Right hindlimb (tissue), 1 donor: ENCODE results near the gene ABCB7.
"Not testable (repeated sequence)": the region's sequence is repeated elsewhere in the genome, so short reads cannot be mapped to it uniquely, and the experiment has no call there.

Source experiments
- DNase-seq: peaks from one replicate; pipeline ENCODE4 v3.0.0-alpha.2; 2018

The ABCB7 gene

GRCh38 chrX:75155827-75156525 lies at the start of gene ABCB7:
Gene ABCB7, minus strand, starts transcription at chrX:75156283. Its CDS starts 11 bp downstream, at chrX:75156272.
- peak; percentile 77 for DNase-seq

GRCh38 chrX:75188415-75189206 lies 32.5 kb upstream of the ABCB7 start:
- not testable (repeated sequence) for DNase-seq

GRCh38 chrX:75181721-75182120 lies 25.6 kb upstream of the ABCB7 start:
- no peak for DNase-seq

GRCh38 chrX:75179536-75180293 lies 23.6 kb upstream of the ABCB7 start:
- not testable (repeated sequence) for DNase-seq

- not testable (repeated sequence) for DNase-seq
These were observed 16.3 kb upstream of the ABCB7 start for GRCh38 chrX:75172257-75172890.

- DNase-seq: no peak
These were observed 2.0 kb upstream of the ABCB7 start for GRCh38 chrX:75158054-75158453.

- peak; percentile 18 for DNase-seq
These were observed 455 bp upstream of the ABCB7 start for GRCh38 chrX:75156531-75156945.

- no peak for DNase-seq
These were observed 646 bp downstream of the ABCB7 start for GRCh38 chrX:75155447-75155826.

- no peak for DNase-seq
These were observed 1.2 kb downstream of the ABCB7 start for GRCh38 chrX:75154871-75155270.

- DNase-seq: no peak
These were observed 4.1 kb downstream of the ABCB7 start for GRCh38 chrX:75151827-75152592.

GRCh38 chrX:75149654-75150053 lies 6.4 kb downstream of the ABCB7 start:
- DNase-seq: no peak

GRCh38 chrX:75132672-75133071 lies 23.4 kb downstream of the ABCB7 start:
- no peak for DNase-seq

GRCh38 chrX:75131973-75132627 lies 24.0 kb downstream of the ABCB7 start:
- no peak for DNase-seq

GRCh38 chrX:75129069-75129468 lies 27.0 kb downstream of the ABCB7 start:
- DNase-seq: not testable (repeated sequence)

- no peak for DNase-seq
These were observed 37.8 kb downstream of the ABCB7 start for GRCh38 chrX:75118296-75118695.

- no peak for DNase-seq
These were observed 40.2 kb downstream of the ABCB7 start for GRCh38 chrX:75115707-75116413.

GRCh38 chrX:75114638-75115037 lies 41.4 kb downstream of the ABCB7 start:
- DNase-seq: no peak

GRCh38 chrX:75113664-75114063 lies 42.4 kb downstream of the ABCB7 start:
- DNase-seq: no peak

GRCh38 chrX:75107863-75108509 lies 48.1 kb downstream of the ABCB7 start:
- DNase-seq: no peak

GRCh38 chrX:75106772-75107171 lies 49.3 kb downstream of the ABCB7 start:
- DNase-seq: no peak
